ENCODE results near the gene PADI2.

DNA sequence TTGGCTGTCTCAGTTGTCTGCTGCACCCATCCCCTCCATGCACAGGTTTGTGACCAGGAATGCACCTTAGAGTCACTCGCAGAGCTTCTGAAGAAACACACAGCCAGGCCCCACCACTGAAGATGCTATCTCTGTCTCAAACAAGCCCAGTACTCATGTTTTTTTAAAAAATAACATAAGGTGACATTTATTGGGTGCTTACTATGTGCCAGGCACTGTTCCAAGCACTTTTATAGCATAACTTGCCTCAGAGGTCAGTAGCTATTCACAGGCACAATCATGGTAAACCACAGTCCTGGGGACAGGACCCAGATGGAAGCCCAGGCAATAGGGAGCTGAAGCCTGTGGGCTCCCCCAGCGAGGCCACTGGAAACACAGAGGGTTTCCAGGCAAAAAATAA, 98.7 kb downstream of the PADI2 start:
- TF ChIP-seq POLR2A (IDR thresholded peaks at IDR 0.05) (no peak), CTCF (IDR thresholded peaks at IDR 0.05) (no peak)

Measured in uterus (tissue), 2 donors.